ENCODE data around the gene MCC.

- TF ChIP-seq CSDC2 (CRISPR knock-in tag; IDR thresholded peaks at IDR 0.05) (no peak), ESRRG (CRISPR knock-in tag; IDR thresholded peaks at IDR 0.05) (no peak), ZNF70 (CRISPR knock-in tag; IDR thresholded peaks at IDR 0.05) (no peak), CSRNP3 (CRISPR knock-in tag; IDR thresholded peaks at IDR 0.05) (no peak), ZFP30 (CRISPR knock-in tag; IDR thresholded peaks at IDR 0.05) (no peak)
Observed at GRCh38 chr5:113437111-113437510, 51.1 kb downstream of the MCC start.
